NB4 (cell line): ENCODE measurements around the gene SLC66A3.

Source experiments
- POLR2A ChIP-seq: IDR thresholded peaks from 2 replicates; pipeline ENCODE4 v1.6.1; 2011; ENCODE audit warnings: mild to moderate bottlenecking; ENCODE audit not compliant: insufficient read length; ENCODE audit errors: extremely low read depth
- TF ChIP-seq, protein P1 (sequence below): IDR thresholded peaks from one replicate; pipeline ENCODE4 v1.5.1; 2012; ENCODE audit warnings: low read depth, low read length
- TF ChIP-seq, protein P2 (sequence below): IDR thresholded peaks from 2 replicates; pipeline ENCODE4 v1.6.1; 2011; ENCODE audit warnings: low read depth, low read length

DNA sequence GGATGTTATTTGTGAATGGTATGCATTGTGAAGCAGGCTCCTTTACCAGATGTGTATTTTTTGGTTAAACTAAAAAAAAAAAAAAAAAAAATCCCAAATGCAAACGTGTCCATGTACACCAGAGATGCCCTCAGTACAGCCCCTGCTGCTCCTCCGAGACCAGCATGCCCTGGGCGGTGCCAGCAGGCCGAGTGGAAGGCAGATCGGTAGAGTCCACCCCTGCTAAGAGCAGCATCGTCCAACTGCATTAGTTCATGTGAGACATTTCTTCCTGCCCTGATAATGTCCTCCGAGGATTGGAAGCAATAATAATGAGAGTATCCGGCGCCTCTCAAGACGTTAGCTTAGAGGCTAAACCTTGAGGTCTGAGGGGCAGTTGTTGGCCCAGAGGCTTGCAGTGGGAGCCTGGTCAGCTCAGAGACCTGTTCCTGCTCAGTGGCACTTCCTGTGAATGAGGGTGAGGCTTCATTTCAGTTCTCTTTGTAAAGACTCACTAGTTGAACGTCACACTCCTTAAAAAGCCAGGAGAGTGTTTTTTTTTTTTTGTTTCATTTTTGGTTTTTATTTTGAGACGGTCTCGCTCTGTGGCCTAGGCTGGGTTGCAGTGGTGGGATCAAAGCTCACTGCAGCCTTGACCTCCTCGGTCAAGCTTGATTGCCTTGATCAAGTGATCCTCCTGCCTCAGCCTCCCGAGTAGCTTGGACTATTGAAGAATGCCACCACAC is 5.6 kb downstream of the SLC66A3 start:
- no peak for TF ChIP-seq POLR2A
- TF ChIP-seq, protein P1, sequence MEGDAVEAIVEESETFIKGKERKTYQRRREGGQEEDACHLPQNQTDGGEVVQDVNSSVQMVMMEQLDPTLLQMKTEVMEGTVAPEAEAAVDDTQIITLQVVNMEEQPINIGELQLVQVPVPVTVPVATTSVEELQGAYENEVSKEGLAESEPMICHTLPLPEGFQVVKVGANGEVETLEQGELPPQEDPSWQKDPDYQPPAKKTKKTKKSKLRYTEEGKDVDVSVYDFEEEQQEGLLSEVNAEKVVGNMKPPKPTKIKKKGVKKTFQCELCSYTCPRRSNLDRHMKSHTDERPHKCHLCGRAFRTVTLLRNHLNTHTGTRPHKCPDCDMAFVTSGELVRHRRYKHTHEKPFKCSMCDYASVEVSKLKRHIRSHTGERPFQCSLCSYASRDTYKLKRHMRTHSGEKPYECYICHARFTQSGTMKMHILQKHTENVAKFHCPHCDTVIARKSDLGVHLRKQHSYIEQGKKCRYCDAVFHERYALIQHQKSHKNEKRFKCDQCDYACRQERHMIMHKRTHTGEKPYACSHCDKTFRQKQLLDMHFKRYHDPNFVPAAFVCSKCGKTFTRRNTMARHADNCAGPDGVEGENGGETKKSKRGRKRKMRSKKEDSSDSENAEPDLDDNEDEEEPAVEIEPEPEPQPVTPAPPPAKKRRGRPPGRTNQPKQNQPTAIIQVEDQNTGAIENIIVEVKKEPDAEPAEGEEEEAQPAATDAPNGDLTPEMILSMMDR, result no peak
- TF ChIP-seq, protein P2, sequence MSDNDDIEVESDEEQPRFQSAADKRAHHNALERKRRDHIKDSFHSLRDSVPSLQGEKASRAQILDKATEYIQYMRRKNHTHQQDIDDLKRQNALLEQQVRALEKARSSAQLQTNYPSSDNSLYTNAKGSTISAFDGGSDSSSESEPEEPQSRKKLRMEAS, result no peak
